C4-2B (cell line): ENCODE data around the gene CFAP161.

Experiments
- ZFX ChIP-seq: fragments of 450-650 bp; IDR thresholded peaks from 2 replicates; pipeline ENCODE4 v1.6.1; 2017
- TF ChIP-seq, protein P1 (sequence below): fragments of 450-650 bp; conservative IDR thresholded peaks from 2 replicates; pipeline ENCODE4 v1.5.1; 2017; ENCODE audit warnings: mild to moderate bottlenecking

DNA sequence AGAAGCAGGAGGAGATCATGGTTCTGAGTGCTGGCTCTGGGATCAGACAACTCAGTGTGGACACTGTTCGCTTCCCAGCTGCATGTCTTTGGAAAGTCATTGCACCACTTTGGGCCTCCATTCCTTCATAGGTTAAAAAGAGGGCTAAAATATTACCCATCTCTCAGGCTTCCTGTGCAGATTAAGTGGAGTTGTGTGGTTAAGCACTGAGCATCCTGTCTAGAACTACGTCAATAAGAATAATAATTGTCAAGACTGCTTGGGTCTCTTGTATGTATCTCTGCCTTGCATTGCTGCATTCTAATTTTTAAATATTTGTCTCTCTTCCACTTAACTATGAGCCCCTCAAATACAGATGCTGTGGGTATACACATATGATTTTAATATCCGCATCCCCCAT is 22.3 kb downstream of the CFAP161 start:
- TF ChIP-seq, protein P1, sequence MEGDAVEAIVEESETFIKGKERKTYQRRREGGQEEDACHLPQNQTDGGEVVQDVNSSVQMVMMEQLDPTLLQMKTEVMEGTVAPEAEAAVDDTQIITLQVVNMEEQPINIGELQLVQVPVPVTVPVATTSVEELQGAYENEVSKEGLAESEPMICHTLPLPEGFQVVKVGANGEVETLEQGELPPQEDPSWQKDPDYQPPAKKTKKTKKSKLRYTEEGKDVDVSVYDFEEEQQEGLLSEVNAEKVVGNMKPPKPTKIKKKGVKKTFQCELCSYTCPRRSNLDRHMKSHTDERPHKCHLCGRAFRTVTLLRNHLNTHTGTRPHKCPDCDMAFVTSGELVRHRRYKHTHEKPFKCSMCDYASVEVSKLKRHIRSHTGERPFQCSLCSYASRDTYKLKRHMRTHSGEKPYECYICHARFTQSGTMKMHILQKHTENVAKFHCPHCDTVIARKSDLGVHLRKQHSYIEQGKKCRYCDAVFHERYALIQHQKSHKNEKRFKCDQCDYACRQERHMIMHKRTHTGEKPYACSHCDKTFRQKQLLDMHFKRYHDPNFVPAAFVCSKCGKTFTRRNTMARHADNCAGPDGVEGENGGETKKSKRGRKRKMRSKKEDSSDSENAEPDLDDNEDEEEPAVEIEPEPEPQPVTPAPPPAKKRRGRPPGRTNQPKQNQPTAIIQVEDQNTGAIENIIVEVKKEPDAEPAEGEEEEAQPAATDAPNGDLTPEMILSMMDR: no peak
- TF ChIP-seq ZFX: no peak
